Measurements from ENCODE around the gene BMP6.

Gene BMP6

DNA sequence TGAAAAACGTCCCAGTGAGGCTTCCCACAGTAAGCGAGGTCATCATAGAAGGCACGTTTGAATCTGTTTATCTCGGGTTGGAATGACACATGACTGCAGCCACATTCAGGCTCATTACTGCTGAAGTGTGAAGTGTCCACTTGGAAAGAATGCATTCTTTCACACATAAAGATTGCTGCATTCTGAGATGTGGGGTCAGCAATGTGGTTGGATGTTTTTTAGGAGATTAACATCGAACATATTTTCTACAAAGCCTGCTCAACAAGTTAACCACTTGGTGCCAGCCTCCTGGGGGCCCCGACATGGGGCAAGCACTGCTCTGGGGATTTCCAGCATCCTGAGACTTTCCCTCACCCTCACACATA lies 79.9 kb downstream of the BMP6 start:
- no peak overlapping the region for H3K9ac ChIP-seq (ENCODE audit: low read depth, low read length)
- H3K9me3 ChIP-seq (ENCODE audit: insufficient read depth, low read length, severe bottlenecking) = no peaks in the 10 kb centered on the region
- no peak for DNase-seq
- no peak overlapping the region for H3K27ac ChIP-seq (ENCODE audit: low read length)
- no peak overlapping the region for H2AFZ ChIP-seq (ENCODE audit: low read depth, low read length)
- no peaks in the 10 kb centered on the region for H3K27me3 ChIP-seq (ENCODE audit: insufficient read depth, low read length, poor library complexity)
- H3K4me2 ChIP-seq (ENCODE audit: insufficient read depth, low read length) = no peak overlapping the region
- H3K4me3 ChIP-seq (ENCODE audit: low read depth in 1 of 2, low read length in 2 of 2) = no peak overlapping the region
- no peaks in the 10 kb centered on the region for H3K4me1 ChIP-seq (ENCODE audit: insufficient read depth, low read length)
- TF ChIP-seq, protein P1, sequence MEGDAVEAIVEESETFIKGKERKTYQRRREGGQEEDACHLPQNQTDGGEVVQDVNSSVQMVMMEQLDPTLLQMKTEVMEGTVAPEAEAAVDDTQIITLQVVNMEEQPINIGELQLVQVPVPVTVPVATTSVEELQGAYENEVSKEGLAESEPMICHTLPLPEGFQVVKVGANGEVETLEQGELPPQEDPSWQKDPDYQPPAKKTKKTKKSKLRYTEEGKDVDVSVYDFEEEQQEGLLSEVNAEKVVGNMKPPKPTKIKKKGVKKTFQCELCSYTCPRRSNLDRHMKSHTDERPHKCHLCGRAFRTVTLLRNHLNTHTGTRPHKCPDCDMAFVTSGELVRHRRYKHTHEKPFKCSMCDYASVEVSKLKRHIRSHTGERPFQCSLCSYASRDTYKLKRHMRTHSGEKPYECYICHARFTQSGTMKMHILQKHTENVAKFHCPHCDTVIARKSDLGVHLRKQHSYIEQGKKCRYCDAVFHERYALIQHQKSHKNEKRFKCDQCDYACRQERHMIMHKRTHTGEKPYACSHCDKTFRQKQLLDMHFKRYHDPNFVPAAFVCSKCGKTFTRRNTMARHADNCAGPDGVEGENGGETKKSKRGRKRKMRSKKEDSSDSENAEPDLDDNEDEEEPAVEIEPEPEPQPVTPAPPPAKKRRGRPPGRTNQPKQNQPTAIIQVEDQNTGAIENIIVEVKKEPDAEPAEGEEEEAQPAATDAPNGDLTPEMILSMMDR (IDR thresholded peaks at IDR 0.05; ENCODE audit: borderline replicate concordance, extremely low read depth, low read length, poor library complexity, severe bottlenecking) = no peak
- no peak for TF ChIP-seq EZH2 (IDR thresholded peaks at IDR 0.05; ENCODE audit: borderline replicate concordance, low read depth, low read length, severe bottlenecking)
- H4K20me1 ChIP-seq (ENCODE audit: insufficient read depth, low read length) = no peaks in the 10 kb centered on the region
- no peak for ATAC-seq (ENCODE audit: insufficient read depth, low read depth)
- H3K36me3 ChIP-seq (ENCODE audit: insufficient read depth, low read length) = no peaks in the 10 kb centered on the region
- H3K79me2 ChIP-seq (ENCODE audit: insufficient read depth, low read length) = no peaks in the 10 kb centered on the region

DNA sequence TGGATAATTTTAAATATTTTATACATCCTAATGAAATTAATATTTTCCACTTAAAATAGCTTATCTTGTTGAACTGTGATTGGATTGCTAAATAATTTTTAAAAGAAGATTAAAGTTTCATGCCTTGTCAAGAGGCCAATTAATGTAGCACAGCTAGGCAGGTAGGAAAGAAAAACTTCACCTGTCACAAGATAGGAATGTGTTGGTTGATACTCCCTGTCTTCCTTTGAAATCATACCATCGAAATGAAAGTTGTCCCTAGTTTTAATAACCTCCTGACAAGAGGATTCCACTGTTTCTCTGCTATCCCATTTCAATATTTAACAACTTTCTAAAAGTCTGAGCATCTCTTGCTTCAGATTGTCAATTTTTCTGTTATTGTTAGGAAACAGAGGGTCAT lies 80.8 kb downstream of the BMP6 start:
- Histone ChIP-seq H3K9me3 (ENCODE audit: insufficient read depth, low read length, severe bottlenecking) (no peaks in the 10 kb centered on the region), H3K36me3 (ENCODE audit: insufficient read depth, low read length) (no peaks in the 10 kb centered on the region), H3K4me3 (ENCODE audit: low read depth in 1 of 2, low read length in 2 of 2) (no peak overlapping the region), H2AFZ (ENCODE audit: low read depth, low read length) (no peak overlapping the region), H4K20me1 (ENCODE audit: insufficient read depth, low read length) (no peaks in the 10 kb centered on the region), H3K4me2 (ENCODE audit: insufficient read depth, low read length) (no peak overlapping the region), H3K27me3 (ENCODE audit: insufficient read depth, low read length, poor library complexity) (no peaks in the 10 kb centered on the region), H3K9ac (ENCODE audit: low read depth, low read length) (no peak overlapping the region), H3K27ac (ENCODE audit: low read length) (no peak overlapping the region), H3K79me2 (ENCODE audit: insufficient read depth, low read length) (no peaks in the 10 kb centered on the region), H3K4me1 (ENCODE audit: insufficient read depth, low read length) (no peaks in the 10 kb centered on the region)
- ATAC-seq (ENCODE audit: insufficient read depth, low read depth) (no peak), DNase-seq (no peak)
- TF ChIP-seq, protein P1 (IDR thresholded peaks at IDR 0.05; ENCODE audit: borderline replicate concordance, extremely low read depth, low read length, poor library complexity, severe bottlenecking) = no peak
- no peak for TF ChIP-seq EZH2 (IDR thresholded peaks at IDR 0.05; ENCODE audit: borderline replicate concordance, low read depth, low read length, severe bottlenecking)

DNA sequence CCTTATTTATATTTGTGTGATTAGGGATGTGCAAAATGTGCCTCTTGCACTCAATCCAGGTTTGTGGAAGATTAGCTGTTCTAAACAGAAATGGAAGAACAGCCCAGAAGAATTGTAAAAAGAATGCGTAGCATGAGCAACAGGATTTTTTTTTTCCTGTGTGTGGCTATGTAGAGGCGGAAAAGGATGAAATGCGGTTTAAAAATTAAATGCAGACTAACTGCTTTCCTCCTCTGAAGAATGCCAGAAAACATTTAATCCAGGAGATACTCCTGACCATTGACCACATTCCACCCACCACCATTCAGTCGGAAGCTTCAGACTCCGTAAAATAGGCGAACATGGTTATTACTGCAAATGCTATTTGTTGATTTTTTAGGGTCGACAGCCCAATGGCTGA lies 83.4 kb downstream of the BMP6 start:
- no peaks in the 10 kb centered on the region for H3K9me3 ChIP-seq (ENCODE audit: insufficient read depth, low read length, severe bottlenecking)
- TF ChIP-seq, protein P1 (IDR thresholded peaks at IDR 0.05; ENCODE audit: borderline replicate concordance, extremely low read depth, low read length, poor library complexity, severe bottlenecking) = no peak
- TF ChIP-seq EZH2 (IDR thresholded peaks at IDR 0.05; ENCODE audit: borderline replicate concordance, low read depth, low read length, severe bottlenecking) = no peak
- H3K36me3 ChIP-seq (ENCODE audit: insufficient read depth, low read length) = no peaks in the 10 kb centered on the region
- H3K4me1 ChIP-seq (ENCODE audit: insufficient read depth, low read length) = no peaks in the 10 kb centered on the region
- H2AFZ ChIP-seq (ENCODE audit: low read depth, low read length) = no peak overlapping the region
- no peak overlapping the region for H3K4me3 ChIP-seq (ENCODE audit: low read depth in 1 of 2, low read length in 2 of 2)
- no peak for DNase-seq
- ATAC-seq (ENCODE audit: insufficient read depth, low read depth) = no peak
- no peak overlapping the region for H3K4me2 ChIP-seq (ENCODE audit: insufficient read depth, low read length)
- H3K79me2 ChIP-seq (ENCODE audit: insufficient read depth, low read length) = no peaks in the 10 kb centered on the region
- no peaks in the 10 kb centered on the region for H3K27me3 ChIP-seq (ENCODE audit: insufficient read depth, low read length, poor library complexity)
- no peak overlapping the region for H3K27ac ChIP-seq (ENCODE audit: low read length)
- no peaks in the 10 kb centered on the region for H4K20me1 ChIP-seq (ENCODE audit: insufficient read depth, low read length)
- no peak overlapping the region for H3K9ac ChIP-seq (ENCODE audit: low read depth, low read length)

DNA sequence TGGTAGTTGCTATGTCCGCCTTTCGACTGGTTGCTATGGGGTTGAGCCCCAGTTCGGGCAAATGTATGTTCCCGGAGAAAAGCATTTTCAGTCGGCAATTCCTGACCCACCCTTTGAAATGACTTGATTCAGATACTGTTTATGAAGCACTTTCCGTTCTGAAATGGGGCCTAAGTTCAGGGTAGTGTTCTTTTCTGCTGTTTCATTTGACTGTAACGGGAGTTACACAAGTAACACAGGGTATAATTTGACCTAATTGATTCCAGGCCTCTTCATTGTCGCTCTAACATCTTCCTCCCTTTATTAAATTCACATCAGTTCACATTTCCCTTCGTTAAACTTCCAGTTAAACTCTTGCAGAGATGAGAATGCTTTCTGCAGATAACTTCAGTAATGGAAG lies 85.5 kb downstream of the BMP6 start:
- H3K79me2 ChIP-seq (ENCODE audit: insufficient read depth, low read length) = no peaks in the 10 kb centered on the region
- ATAC-seq (ENCODE audit: insufficient read depth, low read depth) (no peak), DNase-seq (no peak)
- no peak overlapping the region for H2AFZ ChIP-seq (ENCODE audit: low read depth, low read length)
- H3K4me3 ChIP-seq (ENCODE audit: low read depth in 1 of 2, low read length in 2 of 2) = no peak overlapping the region
- no peak overlapping the region for H3K27ac ChIP-seq (ENCODE audit: low read length)
- H3K4me2 ChIP-seq (ENCODE audit: insufficient read depth, low read length) = no peak overlapping the region
- no peaks in the 10 kb centered on the region for H3K36me3 ChIP-seq (ENCODE audit: insufficient read depth, low read length)
- no peaks in the 10 kb centered on the region for H3K4me1 ChIP-seq (ENCODE audit: insufficient read depth, low read length)
- TF ChIP-seq, protein P1 (IDR thresholded peaks at IDR 0.05; ENCODE audit: borderline replicate concordance, extremely low read depth, low read length, poor library complexity, severe bottlenecking) = no peak
- no peak for TF ChIP-seq EZH2 (IDR thresholded peaks at IDR 0.05; ENCODE audit: borderline replicate concordance, low read depth, low read length, severe bottlenecking)
- H3K9ac ChIP-seq (ENCODE audit: low read depth, low read length) = no peak overlapping the region
- no peaks in the 10 kb centered on the region for H4K20me1 ChIP-seq (ENCODE audit: insufficient read depth, low read length)
- H3K9me3 ChIP-seq (ENCODE audit: insufficient read depth, low read length, severe bottlenecking) = no peaks in the 10 kb centered on the region
- H3K27me3 ChIP-seq (ENCODE audit: insufficient read depth, low read length, poor library complexity) = peaks cover 4% of the 10 kb centered on the region
